Common myeloid progenitor, CD34-positive (primary cell): ENCODE results near the gene TIMM23.
"Not testable (repeated sequence)": the region's sequence is repeated elsewhere in the genome, so short reads cannot be mapped to it uniquely, and the experiment has no call there.

Experiments used
- CTCF ChIA-PET: fragments of 350-600 bp; sonication (Branson Sonifier 250); formaldehyde crosslinking; loops from one replicate; lab custom pipeline; 2021; ENCODE audit warnings: antibody characterized with exemption; lab: Charles Lee
- POLR2A ChIA-PET: fragments of 350-600 bp; sonication (Branson Sonifier 250); formaldehyde crosslinking; loops from one replicate; lab custom pipeline; 2021; ENCODE audit warnings: antibody characterized with exemption; lab: Charles Lee
- DNase-seq, 3 donors: peaks; one replicate each; pipeline versions ENCODE4 v3.0.0 to v3.0.0-alpha.2; 2013
- H3K27ac ChIP-seq, 2 experiments: 1 replicate in 1 of 2; 2 replicates in 1 of 2; pipeline ENCODE4 v1.7.0; 2013; ENCODE audit warnings: inconsistent platforms in 2 of 2, low read length in 2 of 2, mild to moderate bottlenecking in 2 of 2, low read depth in 1 of 2, moderate library complexity in 1 of 2; ENCODE audit not compliant: severe bottlenecking in 2 of 2, insufficient read depth in 1 of 2, poor library complexity in 1 of 2
- H3K27me3 ChIP-seq, 5 experiments: replicated peaks in 2 of 5; 1 replicate in 3 of 5; 2 replicates in 2 of 5; pipeline versions ENCODE4 v1.6.1 to v1.7.0; 2013; ENCODE audit warnings: low read length in 4 of 5, mild to moderate bottlenecking in 2 of 5, moderate library complexity in 2 of 5, inconsistent platforms in 1 of 5; ENCODE audit not compliant: insufficient read depth in 5 of 5, control insufficient read depth in 4 of 5
- H3K36me3 ChIP-seq, 4 experiments: 1 replicate in 2 of 4; 2 replicates in 2 of 4; pipeline versions ENCODE4 v1.6.1 to v1.7.0; 2013; ENCODE audit warnings: low read length in 3 of 4, control low read depth in 1 of 4, mild to moderate bottlenecking in 1 of 4; ENCODE audit not compliant: control insufficient read depth in 4 of 4, insufficient read depth in 4 of 4
- H3K4me1 ChIP-seq, 4 experiments: 1 replicate in 3 of 4; 2 replicates in 1 of 4; pipeline versions ENCODE4 v1.6.1 to v1.7.1; 2013; ENCODE audit warnings: low read length in 3 of 4, mild to moderate bottlenecking in 3 of 4, control low read depth in 1 of 4, inconsistent platforms in 1 of 4, moderate library complexity in 1 of 4; ENCODE audit not compliant: control insufficient read depth in 4 of 4, insufficient read depth in 4 of 4; ENCODE audit errors: control extremely low read depth in 1 of 4
- H3K4me3 ChIP-seq, 7 experiments: 1 replicate in 4 of 7; 2 replicates in 3 of 7; pipeline versions ENCODE4 v1.5.1 to v1.7.0; 2013; ENCODE audit warnings: mild to moderate bottlenecking in 7 of 7, low read length in 6 of 7, moderate library complexity in 6 of 7, inconsistent platforms in 2 of 7, low read depth in 2 of 7, control low read depth in 1 of 7; ENCODE audit not compliant: insufficient read depth in 4 of 7, control insufficient read depth in 1 of 7; ENCODE audit errors: extremely low read depth in 1 of 7
- H3K9me3 ChIP-seq, 5 experiments: 1 replicate in 4 of 5; 2 replicates in 1 of 5; pipeline versions ENCODE4 v1.6.1 to v1.7.1; 2013; ENCODE audit warnings: low read length in 4 of 5, mild to moderate bottlenecking in 2 of 5, inconsistent platforms in 1 of 5, low read depth in 1 of 5, moderate library complexity in 1 of 5; ENCODE audit not compliant: control insufficient read depth in 4 of 5, insufficient read depth in 2 of 5; ENCODE audit errors: control extremely low read depth in 1 of 5
- WGBS: methylation state at CpG from one replicate; pipeline ENCODE4 v1.1.5; 2013; ENCODE audit not compliant: insufficient coverage; 5-methylcytosine and 5-hydroxymethylcytosine counted together

Gene TIMM23

GRCh38 chr10:45947363-45947762 lies 24.9 kb upstream of the TIMM23 start:
- WGBS, result no CpG with 5 or more reads among the region's 1 CpG
- CTCF ChIA-PET, H3K36me3 ChIP-seq, H3K9me3 ChIP-seq, POLR2A ChIA-PET, H3K4me3 ChIP-seq, H3K27me3 ChIP-seq, H3K4me1 ChIP-seq, DNase-seq, H3K27ac ChIP-seq: not testable (repeated sequence)

- POLR2A ChIA-PET, H3K4me1 ChIP-seq, H3K27me3 ChIP-seq, H3K4me3 ChIP-seq, H3K36me3 ChIP-seq, H3K9me3 ChIP-seq, DNase-seq, CTCF ChIA-PET, H3K27ac ChIP-seq: not testable (repeated sequence)
Measured at GRCh38 chr10:45948801-45949200, 23.5 kb upstream of the TIMM23 start.

- DNase-seq, CTCF ChIA-PET, H3K36me3 ChIP-seq, H3K27me3 ChIP-seq, H3K9me3 ChIP-seq, H3K4me1 ChIP-seq, H3K27ac ChIP-seq, POLR2A ChIA-PET, H3K4me3 ChIP-seq: not testable (repeated sequence)
- WGBS, result no CpG with 5 or more reads among the region's 4 CpGs
Measured at GRCh38 chr10:45954367-45954766, 17.9 kb upstream of the TIMM23 start.

GRCh38 chr10:45956634-45957033 lies 15.7 kb upstream of the TIMM23 start:
- POLR2A ChIA-PET, H3K36me3 ChIP-seq, H3K9me3 ChIP-seq, CTCF ChIA-PET, DNase-seq, H3K27me3 ChIP-seq, H3K4me3 ChIP-seq, H3K27ac ChIP-seq, H3K4me1 ChIP-seq: not testable (repeated sequence)
- WGBS, result no CpG with 5 or more reads among the region's 6 CpGs

- CTCF ChIA-PET, H3K4me3 ChIP-seq, H3K9me3 ChIP-seq, POLR2A ChIA-PET, H3K36me3 ChIP-seq, H3K27ac ChIP-seq, H3K27me3 ChIP-seq, H3K4me1 ChIP-seq, DNase-seq: not testable (repeated sequence)
- 100% methylated on average over 5 of the region's 6 CpGs for WGBS
Measured at GRCh38 chr10:45957928-45958327, 14.4 kb upstream of the TIMM23 start.

- H3K27ac ChIP-seq, POLR2A ChIA-PET, CTCF ChIA-PET, H3K27me3 ChIP-seq, H3K36me3 ChIP-seq, H3K4me1 ChIP-seq, H3K9me3 ChIP-seq, H3K4me3 ChIP-seq, DNase-seq: not testable (repeated sequence)
- no CpG with 5 or more reads among the region's 6 CpGs for WGBS
Measured at GRCh38 chr10:45962686-45963452, 9.4 kb upstream of the TIMM23 start.

GRCh38 chr10:45971019-45971418 lies 1.3 kb upstream of the TIMM23 start:
- H3K9me3 ChIP-seq, H3K36me3 ChIP-seq, H3K27me3 ChIP-seq, POLR2A ChIA-PET, DNase-seq: not testable (repeated sequence)
- H3K4me3 ChIP-seq, result peak overlapping the region in 6 of 7 experiments; percentile 52 to 81 (median 76)
- peak overlapping the region in 1 of 2 experiments; percentile 90 for H3K27ac ChIP-seq
- 73% methylated on average over 12 of the region's 14 CpGs for WGBS
- CTCF ChIA-PET, result interaction anchor here (1.3 kb wide), 1 partner anchor 58 kb away, joined by 4 read pairs; no protein-coding TSS in a partner anchor
- H3K4me1 ChIP-seq, result peaks cover 8 to 21% (median 9%) of the 10 kb centered on the region in 4 experiments
